Measurements from ENCODE around the gene ARSB.
"Not testable (repeated sequence)": the region's sequence is repeated elsewhere in the genome, so short reads cannot be mapped to it uniquely, and the experiment has no call there.

ARSB gene

DNA sequence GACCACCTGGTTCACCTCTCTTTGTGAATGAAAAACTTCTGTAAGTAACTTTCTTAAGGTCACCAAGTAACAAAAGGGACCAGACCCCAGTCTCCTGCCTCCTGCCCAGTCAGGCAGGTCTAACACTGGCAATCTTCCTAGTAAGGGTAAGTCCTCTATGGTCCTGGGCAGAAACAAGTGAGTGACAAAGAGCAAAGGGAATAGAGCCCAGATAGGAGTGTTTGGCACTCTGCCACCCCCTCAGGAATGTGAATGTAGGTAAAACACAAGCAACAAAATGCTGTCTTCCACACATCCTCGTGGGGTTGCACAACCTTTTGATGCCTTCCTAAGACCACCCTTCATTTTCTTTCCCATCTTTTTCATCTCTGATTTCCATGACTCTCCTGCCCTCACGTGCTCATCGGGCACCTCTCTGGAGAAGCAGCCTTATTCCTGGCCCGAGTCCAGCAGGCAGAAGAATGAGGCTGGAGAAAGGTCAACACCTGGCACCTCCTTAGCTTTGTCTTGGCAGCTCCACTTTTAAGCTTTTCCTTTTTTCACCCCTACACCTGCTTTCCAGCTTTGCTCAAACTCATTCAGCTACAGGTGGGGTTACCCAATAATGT is 246.3 kb downstream of the ARSB start:
- no peaks in the 10 kb centered on the region for H3K9me3 ChIP-seq (ENCODE audit: control insufficient read depth, insufficient read depth, low read length)
- H3K4me1 ChIP-seq (ENCODE audit: insufficient read depth, low read length) = no peaks in the 10 kb centered on the region
- no peak overlapping the region for H3K9ac ChIP-seq (ENCODE audit: low read depth, low read length)
- H3K36me3 ChIP-seq (ENCODE audit: insufficient read depth, low read length) = no peaks in the 10 kb centered on the region

DNA sequence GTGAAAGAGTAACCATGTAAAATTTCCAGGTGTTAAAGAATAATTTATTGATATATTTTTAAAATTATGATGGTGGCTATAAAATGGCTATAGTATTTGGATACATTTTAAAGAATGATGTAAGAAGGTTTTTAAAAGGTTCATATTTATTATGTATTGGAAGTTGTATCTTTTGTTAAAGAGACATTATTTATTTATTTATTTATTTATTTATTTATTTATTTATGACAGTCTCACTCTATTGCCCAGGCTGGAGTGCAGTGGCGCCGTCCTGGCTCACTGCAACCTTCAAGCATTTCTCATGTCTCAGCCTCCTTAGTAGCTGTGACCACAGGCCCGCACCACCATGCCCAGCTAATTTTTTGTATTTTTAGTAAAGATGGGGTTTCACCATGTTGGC is 247.0 kb downstream of the ARSB start:
- H3K36me3 ChIP-seq (ENCODE audit: insufficient read depth, low read length) = no peaks in the 10 kb centered on the region
- H3K9me3 ChIP-seq (ENCODE audit: control insufficient read depth, insufficient read depth, low read length) = no peaks in the 10 kb centered on the region
- H3K4me1 ChIP-seq (ENCODE audit: insufficient read depth, low read length) = no peaks in the 10 kb centered on the region
- H3K9ac ChIP-seq (ENCODE audit: low read depth, low read length) = no peak overlapping the region

- H3K9me3 ChIP-seq (ENCODE audit: control insufficient read depth, insufficient read depth, low read length) = no peaks in the 10 kb centered on the region
- peaks cover 7% of the 10 kb centered on the region; the same call in 1 of the 2 replicates for H3K4me1 ChIP-seq (ENCODE audit: insufficient read depth, low read length)
- no peak overlapping the region for H3K9ac ChIP-seq (ENCODE audit: low read depth, low read length)
- H3K36me3 ChIP-seq (ENCODE audit: insufficient read depth, low read length) = no peaks in the 10 kb centered on the region
These were observed 249.2 kb downstream of the ARSB start for GRCh38 chr5:78735834-78736463.

DNA sequence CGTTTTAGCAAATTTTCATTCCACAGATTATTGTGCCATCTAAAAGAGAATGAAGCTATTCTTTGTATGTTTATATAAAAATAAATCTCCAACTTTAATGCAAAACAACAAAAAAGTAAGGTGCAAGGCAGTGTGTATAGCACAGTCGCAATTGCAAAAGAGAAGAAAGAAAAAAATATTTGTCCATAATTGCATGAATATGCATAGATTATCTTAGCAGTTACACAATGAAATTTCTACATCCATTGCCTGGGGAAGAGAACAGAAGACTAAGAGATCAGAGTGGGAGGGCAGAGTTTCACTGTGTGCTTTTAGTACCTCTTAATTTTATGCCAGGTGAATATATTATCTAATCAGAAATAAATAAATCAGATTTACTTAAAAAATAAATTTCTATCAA is 250.2 kb downstream of the ARSB start:
- Histone ChIP-seq H3K9ac (ENCODE audit: low read depth, low read length) (no peak overlapping the region), H3K9me3 (ENCODE audit: control insufficient read depth, insufficient read depth, low read length) (no peaks in the 10 kb centered on the region), H3K36me3 (ENCODE audit: insufficient read depth, low read length) (no peaks in the 10 kb centered on the region), H3K4me1 (ENCODE audit: insufficient read depth, low read length) (peaks cover 10% of the 10 kb centered on the region; the same call in 1 of the 2 replicates)

- H3K9ac ChIP-seq (ENCODE audit: low read depth, low read length) = no peak overlapping the region
- H3K36me3 ChIP-seq (ENCODE audit: insufficient read depth, low read length) = no peaks in the 10 kb centered on the region
- peaks cover 14% of the 10 kb centered on the region; the same call in 1 of the 2 replicates for H3K4me1 ChIP-seq (ENCODE audit: insufficient read depth, low read length)
- H3K9me3 ChIP-seq (ENCODE audit: control insufficient read depth, insufficient read depth, low read length) = no peaks in the 10 kb centered on the region
These were observed 250.8 kb downstream of the ARSB start for GRCh38 chr5:78734094-78734845.

DNA sequence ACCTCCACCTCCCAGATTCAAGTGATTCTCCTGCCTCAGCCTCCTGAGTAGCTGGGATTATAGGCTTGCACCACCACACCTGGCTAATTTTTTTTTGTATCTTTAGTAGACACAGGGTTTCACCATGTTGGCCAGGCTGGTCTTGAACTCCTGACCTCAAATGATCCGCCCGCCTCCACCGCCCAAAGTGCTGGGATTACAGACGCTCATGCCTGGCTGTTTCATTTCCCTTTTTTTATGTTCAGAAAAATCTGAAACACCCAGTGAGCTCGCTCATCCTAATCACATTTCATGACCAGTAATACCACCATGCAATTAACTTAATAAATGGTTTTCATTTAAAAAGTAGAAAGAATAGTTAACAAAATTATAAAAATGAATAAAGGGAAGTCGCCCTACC is 252.4 kb downstream of the ARSB start:
- not testable (repeated sequence) for H3K9ac ChIP-seq (ENCODE audit: low read depth, low read length); H3K36me3 ChIP-seq (ENCODE audit: insufficient read depth, low read length); H3K9me3 ChIP-seq (ENCODE audit: control insufficient read depth, insufficient read depth, low read length)
- H3K4me1 ChIP-seq (ENCODE audit: insufficient read depth, low read length) = peaks cover 14% of the 10 kb centered on the region; the same call in 1 of the 2 replicates

DNA sequence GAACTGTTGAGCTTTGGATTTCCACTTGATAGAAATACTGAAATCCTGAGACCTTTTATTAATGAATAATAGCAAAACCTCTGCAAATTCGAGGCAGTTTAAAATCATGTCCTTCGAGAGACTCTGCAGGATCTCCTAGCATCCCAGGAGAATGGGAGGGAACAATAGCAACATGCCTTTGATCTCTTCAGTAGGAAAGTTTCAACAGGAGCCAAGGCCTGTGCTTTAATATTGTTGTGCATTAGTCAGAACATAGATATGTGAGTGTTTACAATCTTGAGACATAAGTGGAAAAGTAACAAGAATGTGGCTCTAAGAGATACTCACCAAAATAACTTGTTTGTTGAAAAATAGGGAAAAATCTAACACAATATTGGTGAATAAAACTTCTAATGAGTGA is 253.2 kb downstream of the ARSB start:
- Histone ChIP-seq H3K9ac (ENCODE audit: low read depth, low read length) (no peak overlapping the region), H3K9me3 (ENCODE audit: control insufficient read depth, insufficient read depth, low read length) (no peaks in the 10 kb centered on the region), H3K4me1 (ENCODE audit: insufficient read depth, low read length) (peaks cover 14% of the 10 kb centered on the region; the same call in 1 of the 2 replicates), H3K36me3 (ENCODE audit: insufficient read depth, low read length) (no peaks in the 10 kb centered on the region)

- Histone ChIP-seq H3K9ac (ENCODE audit: low read depth, low read length) (no peak overlapping the region), H3K36me3 (ENCODE audit: insufficient read depth, low read length) (no peaks in the 10 kb centered on the region), H3K4me1 (ENCODE audit: insufficient read depth, low read length) (peaks cover 14% of the 10 kb centered on the region; the same call in 1 of the 2 replicates), H3K9me3 (ENCODE audit: control insufficient read depth, insufficient read depth, low read length) (no peaks in the 10 kb centered on the region)
These were observed 254.6 kb downstream of the ARSB start for GRCh38 chr5:78730300-78731094.

DNA sequence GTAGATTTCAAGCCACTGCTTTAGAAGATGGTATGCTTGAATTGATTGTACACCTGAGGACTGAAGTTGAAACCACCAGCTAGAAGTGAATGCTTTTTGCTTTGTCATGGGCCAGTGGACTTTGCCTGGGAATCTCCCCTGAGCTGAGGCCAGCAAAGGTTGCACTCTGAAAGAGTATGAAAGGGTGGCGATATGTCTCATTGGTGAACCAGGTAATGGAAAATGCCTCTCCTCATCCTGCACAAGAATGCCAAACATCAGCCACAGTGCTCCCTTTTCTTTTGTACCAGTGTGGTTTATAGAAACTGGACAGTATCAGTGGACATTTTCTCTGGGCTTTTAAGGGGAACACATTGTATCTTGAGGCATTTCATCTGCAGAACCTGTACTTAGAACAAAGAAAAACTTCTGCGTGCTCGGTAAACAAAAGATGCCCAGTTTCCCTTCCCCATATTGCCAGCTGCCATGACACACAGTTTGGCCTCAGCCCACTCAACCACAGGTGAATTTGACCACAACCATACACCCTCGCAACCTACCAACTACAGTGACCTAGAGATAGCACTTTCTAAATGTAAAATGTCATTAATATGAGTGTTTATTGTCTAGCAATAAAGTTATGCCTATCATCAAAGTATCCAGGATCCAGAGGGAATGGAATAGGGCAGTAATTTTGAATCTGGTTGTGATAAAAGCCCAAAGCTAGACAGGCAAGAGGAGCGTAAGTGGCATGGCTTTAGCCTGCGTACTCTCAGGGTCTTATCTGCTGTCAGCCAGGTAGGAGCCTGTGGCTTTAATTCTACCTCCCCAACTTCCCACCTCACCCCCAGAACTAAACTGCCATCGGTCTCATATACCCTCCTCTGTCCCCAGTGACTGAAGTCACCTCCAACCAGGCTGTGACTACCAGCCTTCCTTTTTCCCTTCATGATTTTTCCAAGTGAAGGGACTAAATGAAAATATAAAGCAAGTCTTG is 257.0 kb downstream of the ARSB start:
- Histone ChIP-seq H3K9ac (ENCODE audit: low read depth, low read length) (no peak overlapping the region), H3K36me3 (ENCODE audit: insufficient read depth, low read length) (no peaks in the 10 kb centered on the region), H3K4me1 (ENCODE audit: insufficient read depth, low read length) (peaks cover 17% of the 10 kb centered on the region; the same call in 1 of the 2 replicates), H3K9me3 (ENCODE audit: control insufficient read depth, insufficient read depth, low read length) (no peaks in the 10 kb centered on the region)
